Putamen (tissue), 1 donor: ENCODE data around the gene INPP5A.

Experiments
- DNase-seq: peaks from one replicate; pipeline ENCODE4 v3.0.0-alpha.2; 2016; ENCODE audit warnings: low spot score

Gene INPP5A

DNA sequence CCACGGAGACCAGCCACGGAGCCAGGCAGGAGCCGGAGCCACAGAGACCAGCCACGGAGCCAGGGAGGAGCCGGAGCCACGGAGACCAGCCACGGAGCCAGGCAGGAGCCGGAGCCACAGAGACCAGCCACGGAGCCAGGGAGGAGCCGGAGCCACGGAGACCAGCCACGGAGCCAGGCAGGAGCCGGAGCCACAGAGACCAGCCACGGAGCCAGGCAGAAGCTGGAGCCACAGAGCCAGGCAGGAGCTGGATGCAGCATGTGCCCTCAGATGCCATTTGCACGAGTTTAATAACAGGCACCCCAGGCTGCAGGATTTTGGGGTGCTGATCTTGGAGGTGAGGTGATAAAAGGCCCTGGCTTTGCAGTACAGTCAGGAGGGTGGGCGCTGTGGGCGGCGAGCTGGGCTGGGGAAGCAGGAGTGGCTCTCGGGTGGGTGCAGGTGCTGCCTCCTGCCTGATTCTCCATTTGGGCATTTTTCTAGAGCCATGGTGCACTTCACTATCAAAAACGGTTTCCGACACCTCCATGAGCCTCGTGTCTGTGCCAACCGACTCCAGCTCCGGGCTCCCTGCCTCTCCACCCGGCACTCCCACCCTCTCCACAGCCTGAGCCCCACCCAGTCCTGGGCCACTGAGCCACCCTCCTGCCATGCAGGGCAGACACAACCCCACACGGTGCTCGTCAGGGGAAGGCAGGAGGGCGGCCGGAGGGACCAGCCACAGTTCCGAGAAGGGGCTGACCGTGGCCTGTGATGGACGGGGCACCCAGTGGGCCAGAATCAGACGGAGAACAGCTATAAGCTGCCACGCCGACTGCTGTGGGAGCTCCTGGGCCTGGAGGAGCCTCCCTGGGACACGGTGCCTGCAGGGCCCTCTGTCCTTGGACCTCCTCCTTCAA, 289.2 kb downstream of the INPP5A start:
- DNase-seq = no peak

GRCh38 chr10:132827423-132827789, 289.8 kb downstream of the INPP5A start:
- DNase-seq = no peak

DNA sequence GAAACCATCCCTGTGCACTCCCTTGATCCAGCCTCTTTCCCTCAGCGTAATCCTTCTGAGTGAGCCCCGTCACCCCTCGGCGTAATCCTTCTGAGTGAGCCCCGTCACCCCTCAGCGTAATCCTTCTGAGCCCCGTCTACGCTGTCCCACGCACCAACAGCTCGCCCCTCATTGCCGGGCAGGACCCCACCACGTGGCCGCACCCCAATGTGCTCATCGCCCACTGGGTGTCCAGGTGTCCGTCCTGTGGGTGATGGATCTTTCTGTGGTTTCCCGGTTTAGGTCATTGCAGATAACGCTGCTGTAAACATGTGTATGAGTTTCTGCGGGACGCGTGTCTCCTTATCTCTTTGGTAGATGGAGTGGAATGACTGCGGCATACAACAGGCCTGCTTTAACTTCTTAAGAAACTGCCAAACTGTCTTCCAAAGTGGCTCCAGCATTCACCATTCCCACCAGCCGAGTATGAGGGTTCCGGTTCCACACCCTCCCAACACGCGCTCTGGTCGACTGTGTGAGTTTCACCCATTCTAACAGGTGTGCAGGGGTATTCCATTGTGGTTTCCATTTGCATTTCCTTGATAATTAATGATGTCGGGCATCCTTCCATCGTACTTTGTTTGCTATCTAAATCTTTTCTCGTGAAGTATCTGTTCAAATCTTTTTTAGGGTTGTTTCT, 290.4 kb downstream of the INPP5A start:
- no peak for DNase-seq

- no peak for DNase-seq
Measured at GRCh38 chr10:132828681-132829080, 291.1 kb downstream of the INPP5A start.

GRCh38 chr10:132829403-132829802, 291.8 kb downstream of the INPP5A start:
- DNase-seq = no peak

GRCh38 chr10:132832186-132832969, 294.8 kb downstream of the INPP5A start:
- DNase-seq = no peak
